ENCODE results near the gene CUX1. TPM values are rescaled to one million over a fixed set of nuclear protein-coding genes. Genes with fewer than 3 reads are reported as not detected.

The CUX1 gene
- polyA plus RNA-seq, 1 experiment, result 29.7 TPM

DNA sequence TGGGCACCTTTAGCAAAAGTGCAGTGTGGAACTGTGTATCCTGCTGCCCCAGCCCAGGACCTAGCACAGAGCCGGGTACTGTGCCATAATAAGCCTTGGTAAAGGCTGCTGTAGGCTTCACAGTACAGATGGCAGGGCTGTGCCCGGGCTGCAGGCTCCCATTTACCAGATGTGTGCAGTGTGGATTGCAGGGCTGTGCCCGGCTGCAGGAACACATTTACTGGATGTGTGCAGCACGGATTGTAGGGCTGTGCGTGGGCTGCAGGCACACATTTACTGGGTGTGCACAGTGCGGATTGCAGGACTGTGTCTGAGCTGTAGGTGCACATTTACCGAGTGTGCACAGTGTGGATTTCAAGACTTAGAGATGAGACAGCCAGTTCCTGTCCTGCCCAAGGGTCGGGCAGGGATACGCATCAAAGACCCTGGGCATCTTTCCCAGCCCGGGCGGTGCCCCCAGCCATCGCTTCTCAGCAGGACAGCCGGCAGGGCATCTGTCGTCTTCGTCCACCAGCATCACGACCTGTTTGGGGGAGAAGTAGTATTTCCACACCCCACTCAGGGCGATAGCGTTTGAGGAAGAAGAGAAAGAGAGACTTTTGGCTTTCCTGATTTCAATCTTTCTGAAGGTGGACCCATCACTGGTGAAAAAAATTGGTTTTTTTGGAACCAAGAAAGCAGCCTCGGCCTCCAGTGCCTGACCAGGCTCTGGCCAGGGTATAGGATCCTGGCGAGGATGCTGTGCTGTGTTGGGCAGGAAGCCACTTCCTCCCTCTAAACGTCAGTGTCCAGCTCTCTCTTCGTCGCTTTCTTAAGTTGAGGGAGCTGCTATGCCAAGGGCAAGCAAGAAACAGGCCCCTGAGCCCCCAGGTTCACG is 180.8 kb downstream of the CUX1 start:
- no peak for DNase-seq (ENCODE audit: low read depth, low spot score)
- TF ChIP-seq, protein P1, sequence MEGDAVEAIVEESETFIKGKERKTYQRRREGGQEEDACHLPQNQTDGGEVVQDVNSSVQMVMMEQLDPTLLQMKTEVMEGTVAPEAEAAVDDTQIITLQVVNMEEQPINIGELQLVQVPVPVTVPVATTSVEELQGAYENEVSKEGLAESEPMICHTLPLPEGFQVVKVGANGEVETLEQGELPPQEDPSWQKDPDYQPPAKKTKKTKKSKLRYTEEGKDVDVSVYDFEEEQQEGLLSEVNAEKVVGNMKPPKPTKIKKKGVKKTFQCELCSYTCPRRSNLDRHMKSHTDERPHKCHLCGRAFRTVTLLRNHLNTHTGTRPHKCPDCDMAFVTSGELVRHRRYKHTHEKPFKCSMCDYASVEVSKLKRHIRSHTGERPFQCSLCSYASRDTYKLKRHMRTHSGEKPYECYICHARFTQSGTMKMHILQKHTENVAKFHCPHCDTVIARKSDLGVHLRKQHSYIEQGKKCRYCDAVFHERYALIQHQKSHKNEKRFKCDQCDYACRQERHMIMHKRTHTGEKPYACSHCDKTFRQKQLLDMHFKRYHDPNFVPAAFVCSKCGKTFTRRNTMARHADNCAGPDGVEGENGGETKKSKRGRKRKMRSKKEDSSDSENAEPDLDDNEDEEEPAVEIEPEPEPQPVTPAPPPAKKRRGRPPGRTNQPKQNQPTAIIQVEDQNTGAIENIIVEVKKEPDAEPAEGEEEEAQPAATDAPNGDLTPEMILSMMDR (IDR thresholded peaks at IDR 0.05; ENCODE audit: low read depth, low read length), result no peak
- H3K27me3 ChIP-seq (ENCODE audit: control insufficient read depth, insufficient read depth, low read length), result no peaks in the 10 kb centered on the region
- CTCF ChIA-PET, result interaction anchor here (0.7 kb wide), 1 partner anchor 137 kb away, joined by 10 read pairs; no protein-coding TSS in a partner anchor
- no peak overlapping the region for H3K27ac ChIP-seq (ENCODE audit: low read depth, low read length)
- no peak overlapping the region for H3K4me3 ChIP-seq (ENCODE audit: low read depth, low read length)
- no peaks in the 10 kb centered on the region for H3K9me3 ChIP-seq (ENCODE audit: control insufficient read depth, insufficient read depth, low read length)
- POLR2A ChIA-PET, result interaction anchor here (0.6 kb wide), 1 partner anchor 74 kb away, joined by 5 read pairs; no protein-coding TSS in a partner anchor

DNA sequence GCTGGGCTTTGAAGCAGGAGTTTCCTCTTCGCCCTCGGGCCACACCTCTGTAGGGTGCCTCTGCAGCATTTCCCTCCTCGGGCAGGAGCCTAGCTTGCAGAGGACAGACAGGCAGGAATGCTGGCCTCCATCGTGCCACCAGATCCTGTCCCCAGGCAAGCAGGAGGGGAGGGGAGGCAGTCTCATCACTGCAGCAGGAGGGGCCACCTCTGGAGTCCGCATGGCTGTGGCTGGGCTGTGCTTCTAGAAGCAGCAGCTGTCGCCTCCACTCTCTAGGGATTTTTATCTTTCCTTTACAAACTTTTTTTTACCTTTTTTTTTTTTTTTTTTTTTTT is 181.4 kb downstream of the CUX1 start:
- H3K27me3 ChIP-seq (ENCODE audit: control insufficient read depth, insufficient read depth, low read length), result no peaks in the 10 kb centered on the region
- CTCF ChIA-PET, result interaction anchor here (0.7 kb wide), 1 partner anchor 138 kb away, joined by 10 read pairs; no protein-coding TSS in a partner anchor

DNA sequence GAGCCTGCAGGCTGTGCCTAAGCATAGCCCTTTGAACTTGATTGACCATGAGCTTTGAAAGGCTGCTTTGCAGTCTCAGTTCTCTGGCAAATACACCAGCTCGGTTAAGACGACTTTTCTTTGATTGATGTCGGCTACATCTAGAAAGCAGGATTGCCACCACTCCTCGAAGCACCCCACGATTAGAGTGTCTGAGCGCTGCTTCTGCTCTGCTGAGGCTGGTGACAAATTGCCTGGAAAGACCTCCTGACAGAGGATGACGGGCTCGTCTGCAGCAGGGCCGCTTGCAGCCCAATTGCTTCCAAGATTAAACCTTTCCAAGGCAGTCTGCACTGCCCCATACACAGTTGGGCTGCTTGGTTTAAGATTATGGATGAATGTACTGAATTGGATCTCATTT is 182.0 kb downstream of the CUX1 start:
- H3K27ac ChIP-seq (ENCODE audit: low read depth, low read length), result no peak overlapping the region
- POLR2A ChIA-PET, result no interaction called here
- no peaks in the 10 kb centered on the region for H3K27me3 ChIP-seq (ENCODE audit: control insufficient read depth, insufficient read depth, low read length)
- CTCF ChIA-PET, result no interaction called here
- no peak overlapping the region for H3K4me3 ChIP-seq (ENCODE audit: low read depth, low read length)
- TF ChIP-seq, protein P1 (IDR thresholded peaks at IDR 0.05; ENCODE audit: low read depth, low read length), result no peak
- no peaks in the 10 kb centered on the region for H3K9me3 ChIP-seq (ENCODE audit: control insufficient read depth, insufficient read depth, low read length)
- no peak for DNase-seq (ENCODE audit: low read depth, low spot score)

More for the DNA sequence above, 181.4 kb downstream of the CUX1 start:
- Histone ChIP-seq H3K27ac (ENCODE audit: low read depth, low read length) (no peak overlapping the region), H3K9me3 (ENCODE audit: control insufficient read depth, insufficient read depth, low read length) (no peaks in the 10 kb centered on the region), H3K4me3 (ENCODE audit: low read depth, low read length) (no peak overlapping the region)
- TF ChIP-seq, protein P1 (IDR thresholded peaks at IDR 0.05; ENCODE audit: low read depth, low read length), result no peak
- no peak for DNase-seq (ENCODE audit: low read depth, low spot score)
- POLR2A ChIA-PET, result no interaction called here

DNA sequence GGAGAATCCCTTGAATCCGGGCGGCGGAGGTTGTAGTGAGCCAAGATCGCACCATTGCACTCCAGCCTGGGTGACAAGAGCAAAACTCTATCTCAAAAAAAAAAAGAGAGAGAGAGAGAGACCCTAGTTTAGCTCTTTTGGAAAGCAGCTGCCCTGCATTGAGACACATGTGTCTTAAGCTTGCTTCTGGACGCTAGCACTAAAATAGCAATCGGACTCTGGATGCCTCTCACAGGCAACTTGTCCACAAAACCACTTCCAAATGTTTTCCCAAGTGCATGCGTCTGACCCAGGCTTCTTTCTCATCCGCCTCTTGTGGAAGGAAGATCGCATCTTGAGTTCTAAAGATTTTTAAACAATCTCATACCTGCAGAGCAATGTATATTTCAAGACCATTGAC is 182.7 kb downstream of the CUX1 start:
- CTCF ChIA-PET, result no interaction called here

DNA sequence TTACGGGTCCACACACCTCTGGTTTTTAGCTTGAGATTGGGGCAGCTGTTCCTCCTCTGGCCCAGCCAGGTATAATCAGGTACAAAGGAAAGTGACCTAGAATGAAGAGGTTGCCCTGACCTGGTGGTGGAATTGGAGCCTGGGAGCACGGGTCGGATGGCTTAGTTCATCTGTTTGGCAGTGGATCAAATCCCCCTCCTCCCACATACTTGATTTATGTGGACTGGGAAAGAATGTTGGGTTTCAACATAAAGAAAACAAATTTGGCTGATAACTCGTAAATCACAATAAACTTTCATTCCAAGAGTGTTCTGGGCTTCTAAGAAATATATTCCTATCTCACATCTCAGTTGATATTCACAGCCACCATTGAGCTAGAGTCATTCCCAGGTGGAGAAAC is 186.8 kb downstream of the CUX1 start:
- no peaks in the 10 kb centered on the region; the same call in 1 of the 2 replicates for H3K9me3 ChIP-seq (ENCODE audit: control insufficient read depth, insufficient read depth, low read length)
- TF ChIP-seq, protein P1 (IDR thresholded peaks at IDR 0.05; ENCODE audit: low read depth, low read length), result no peak
- no peak overlapping the region for H3K4me3 ChIP-seq (ENCODE audit: low read depth, low read length)
- ChIA-PET POLR2A (no interaction called here), CTCF (interaction anchor here (0.6 kb wide), 1 partner anchor 257 kb away, joined by 3 read pairs; no protein-coding TSS in a partner anchor)
- H3K27ac ChIP-seq (ENCODE audit: low read depth, low read length), result no peak overlapping the region
- DNase-seq (ENCODE audit: low read depth, low spot score), result no peak
- H3K27me3 ChIP-seq (ENCODE audit: control insufficient read depth, insufficient read depth, low read length), result no peaks in the 10 kb centered on the region

More for the DNA sequence above, 182.7 kb downstream of the CUX1 start:
- Histone ChIP-seq H3K9me3 (ENCODE audit: control insufficient read depth, insufficient read depth, low read length) (no peaks in the 10 kb centered on the region), H3K4me3 (ENCODE audit: low read depth, low read length) (no peak overlapping the region), H3K27me3 (ENCODE audit: control insufficient read depth, insufficient read depth, low read length) (no peaks in the 10 kb centered on the region), H3K27ac (ENCODE audit: low read depth, low read length) (no peak overlapping the region)
- TF ChIP-seq, protein P1 (IDR thresholded peaks at IDR 0.05; ENCODE audit: low read depth, low read length), result no peak
- POLR2A ChIA-PET, result no interaction called here
- no peak for DNase-seq (ENCODE audit: low read depth, low spot score)

All from AG04450 (cell line).